Right renal pelvis (tissue), 4 donors: ENCODE measurements around the gene NUAK1. TPM values are rescaled to one million over a fixed set of nuclear protein-coding genes. Genes with fewer than 3 reads are reported as not detected.

ENCODE experiments used
- DNase-seq, 4 donors: peaks; one replicate each; pipeline ENCODE4 v3.0.0-alpha.2; 2013; ENCODE audit warnings: low read depth in 4 of 4, low spot score in 3 of 4, missing footprints in 1 of 4
- polyA plus RNA-seq, 4 donors: library from polyadenylated mRNA; unstranded; fragments of 120-200 nt; gene quantifications; one replicate each; pipeline ENCODE4 v1.2.1, GENCODE V29; 2013; ENCODE audit not compliant: insufficient read length in 4 of 4

NUAK1 gene
- 10 to 100 TPM in 3 of 4 donors, 1 to 10 TPM in 1; 9.9 to 10.9 (median 10.6) TPM for polyA plus RNA-seq

- peak in 2 of 4 donors; percentile 62 to 65 for DNase-seq
Observed at GRCh38 chr12:106138633-106139421, at the start of gene NUAK1. NUAK1 (minus strand) TSS chr12:106138954; CDS start chr12:106138653, 301 bp downstream.

GRCh38 chr12:106188256-106188655, 49.5 kb upstream of the NUAK1 start:
- DNase-seq, result no peak

GRCh38 chr12:106187842-106188241, 49.1 kb upstream of the NUAK1 start:
- no peak for DNase-seq

- DNase-seq, result no peak
Observed at GRCh38 chr12:106187155-106187789, 48.5 kb upstream of the NUAK1 start.

GRCh38 chr12:106183735-106184134, 45.0 kb upstream of the NUAK1 start:
- no peak for DNase-seq

- no peak for DNase-seq
Observed at GRCh38 chr12:106181401-106182114, 42.8 kb upstream of the NUAK1 start.

- DNase-seq, result no peak
Observed at GRCh38 chr12:106179086-106179485, 40.3 kb upstream of the NUAK1 start.

- no peak for DNase-seq
Observed at GRCh38 chr12:106178562-106178961, 39.8 kb upstream of the NUAK1 start.

- no peak for DNase-seq
Observed at GRCh38 chr12:106176560-106176959, 37.8 kb upstream of the NUAK1 start.

- DNase-seq, result no peak
Observed at GRCh38 chr12:106174876-106175275, 36.1 kb upstream of the NUAK1 start.

GRCh38 chr12:106173442-106173841, 34.7 kb upstream of the NUAK1 start:
- no peak for DNase-seq

- DNase-seq, result no peak
Observed at GRCh38 chr12:106171117-106171750, 32.5 kb upstream of the NUAK1 start.

GRCh38 chr12:106170285-106170684, 31.5 kb upstream of the NUAK1 start:
- no peak for DNase-seq

GRCh38 chr12:106163712-106164111, 25.0 kb upstream of the NUAK1 start:
- DNase-seq, result no peak

- no peak for DNase-seq
Observed at GRCh38 chr12:106161491-106161890, 22.7 kb upstream of the NUAK1 start.

GRCh38 chr12:106160915-106161314, 22.2 kb upstream of the NUAK1 start:
- DNase-seq, result no peak

GRCh38 chr12:106157802-106158201, 19.0 kb upstream of the NUAK1 start:
- no peak for DNase-seq

GRCh38 chr12:106154751-106155273, 16.1 kb upstream of the NUAK1 start:
- no peak for DNase-seq

GRCh38 chr12:106152334-106152733, 13.6 kb upstream of the NUAK1 start:
- no peak for DNase-seq

GRCh38 chr12:106150555-106150954, 11.8 kb upstream of the NUAK1 start:
- no peak for DNase-seq
